IMR-90 (cell line): ENCODE results near the gene PNKD. TPM values are rescaled to one million over a fixed set of nuclear protein-coding genes. Genes with fewer than 3 reads are reported as not detected.

Experiments
- ATAC-seq: fragments of 200-7000 bp; cut with Tn5 transposase; 2 replicates; pipeline ENCODE4 v1.9.1; 2020; ENCODE audit warnings: low read depth, mild to moderate bottlenecking, moderate library complexity
- BruUV-seq: library from RNA; stranded (reverse); fragments of 400-500 nt; replicated peaks from 2 replicates; lab custom pipeline; 2021; lab: Mats Ljungman, UMichigan
- CTCF ChIA-PET: fragments of 300-600 bp; formaldehyde crosslinking; extraction: SDS; loops from one replicate; lab custom pipeline; 2021; ENCODE audit warnings: antibody characterized with exemption; lab: Yijun Ruan, JAX
- POLR2A ChIA-PET: fragments of 300-600 bp; sonication (Branson Sonifier 250); formaldehyde crosslinking; loops from one replicate; lab custom pipeline; 2022; ENCODE audit warnings: antibody characterized with exemption; ENCODE audit not compliant: unreplicated experiment; lab: Charles Lee
- DNase-seq: peaks from one replicate; pipeline ENCODE4 v3.0.0; 2013
- H2AFZ ChIP-seq: replicated peaks from 2 replicates; pipeline ENCODE3; 2013; ENCODE audit warnings: low read length, mild to moderate bottlenecking; ENCODE audit not compliant: poor library complexity
- H2AK5ac ChIP-seq: 2 replicates; pipeline ENCODE4 v1.6.1; 2013; ENCODE audit warnings: low read depth, low read length, inconsistent platforms
- H2AK9ac ChIP-seq: replicated peaks from 2 replicates; pipeline ENCODE3; 2013; ENCODE audit warnings: mild to moderate bottlenecking, low read depth, low read length, moderate library complexity; ENCODE audit not compliant: poor library complexity
- H2BK120ac ChIP-seq: 2 replicates; pipeline ENCODE4 v1.6.1; 2013; ENCODE audit warnings: low read depth, low read length, inconsistent platforms
- H2BK15ac ChIP-seq: 3 replicates; pipeline ENCODE4 v1.6.1; 2013; ENCODE audit warnings: low read depth, low read length, inconsistent platforms
- H2BK20ac ChIP-seq: 2 replicates; pipeline ENCODE4 v1.6.1; 2013; ENCODE audit warnings: low read depth, mild to moderate bottlenecking, inconsistent platforms, low read length, moderate library complexity
- H2BK5ac ChIP-seq: 2 replicates; pipeline ENCODE4 v1.6.1; 2013; ENCODE audit warnings: mild to moderate bottlenecking, low read depth, low read length, inconsistent platforms; ENCODE audit not compliant: poor library complexity, severe bottlenecking
- H3K14ac ChIP-seq: replicated peaks from 2 replicates; pipeline ENCODE4 v1.6.1; 2013; ENCODE audit warnings: low read depth, low read length, inconsistent platforms
- H3K18ac ChIP-seq: 2 replicates; pipeline ENCODE4 v1.6.1; 2013; ENCODE audit warnings: low read depth, low read length, control low read depth
- H3K23ac ChIP-seq: 2 replicates; pipeline ENCODE4 v1.6.1; 2013; ENCODE audit warnings: low read depth, low read length, inconsistent platforms
- H3K27ac ChIP-seq: 2 replicates; pipeline ENCODE4 v1.5.1; 2013; ENCODE audit warnings: mild to moderate bottlenecking, control low read depth, low read length; ENCODE audit not compliant: insufficient read depth
- H3K27me3 ChIP-seq: 2 replicates; pipeline ENCODE4 v1.6.1; 2013; ENCODE audit warnings: low read length; ENCODE audit not compliant: control insufficient read depth, insufficient read depth
- H3K36me3 ChIP-seq: 2 replicates; pipeline ENCODE4 v1.6.1; 2013; ENCODE audit warnings: low read length, mixed read lengths; ENCODE audit not compliant: control insufficient read depth, insufficient read depth
- H3K4ac ChIP-seq: 2 replicates; pipeline ENCODE4 v1.6.1; 2013; ENCODE audit warnings: low read depth, low read length, inconsistent platforms
- H3K4me1 ChIP-seq: 2 replicates; pipeline ENCODE4 v1.6.1; 2013; ENCODE audit warnings: low read length, mixed read lengths; ENCODE audit not compliant: control insufficient read depth, insufficient read depth
- H3K4me2 ChIP-seq: 2 replicates; pipeline ENCODE4 v1.6.1; 2013; ENCODE audit warnings: low read depth, mild to moderate bottlenecking, control low read depth, low read length, moderate library complexity
- H3K4me3 ChIP-seq: 2 replicates; pipeline ENCODE4 v1.5.1; 2013; ENCODE audit warnings: low read depth, mild to moderate bottlenecking, control low read depth, low read length, moderate library complexity; ENCODE audit not compliant: insufficient read depth
- H3K56ac ChIP-seq: 2 replicates; pipeline ENCODE4 v1.6.1; 2013; ENCODE audit warnings: low read length, inconsistent platforms; ENCODE audit not compliant: insufficient read depth; ENCODE audit errors: extremely low read depth
- H3K79me1 ChIP-seq, 2 experiments: 2 replicates each; pipeline ENCODE4 v1.6.1; 2013; ENCODE audit warnings: low read length in 2 of 2, inconsistent platforms in 1 of 2, low read depth in 1 of 2
- H3K9ac ChIP-seq: 2 replicates; pipeline ENCODE4 v1.6.1; 2013; ENCODE audit warnings: low read depth, low read length, control low read depth
- H3K9me1 ChIP-seq: 2 replicates; pipeline ENCODE4 v1.6.1; 2013; ENCODE audit warnings: low read length, inconsistent platforms; ENCODE audit not compliant: insufficient read depth
- H3K9me3 ChIP-seq: 2 replicates; pipeline ENCODE4 v1.6.1; 2013; ENCODE audit warnings: low read length; ENCODE audit not compliant: control insufficient read depth, insufficient read depth
- H4K20me1 ChIP-seq: 2 replicates; pipeline ENCODE4 v1.6.1; 2013; ENCODE audit warnings: low read length, inconsistent platforms; ENCODE audit not compliant: insufficient read depth
- H4K5ac ChIP-seq: 2 replicates; pipeline ENCODE4 v1.6.1; 2013; ENCODE audit warnings: mild to moderate bottlenecking, low read depth, low read length, control low read depth
- H4K8ac ChIP-seq, 2 experiments: 2 replicates each; pipeline ENCODE4 v1.6.1; 2013; ENCODE audit warnings: low read depth in 2 of 2, low read length in 2 of 2, control low read depth in 1 of 2, inconsistent platforms in 1 of 2
- H4K91ac ChIP-seq: 2 replicates; pipeline ENCODE4 v1.6.1; 2013; ENCODE audit warnings: low read depth, low read length, inconsistent platforms; ENCODE audit not compliant: insufficient read depth
- MAFK ChIP-seq: IDR thresholded peaks from 2 replicates; pipeline ENCODE4 v1.6.1; 2012; ENCODE audit warnings: low read depth, low read length, improper control_type of control experiment
- MXI1 ChIP-seq: IDR thresholded peaks from 2 replicates; pipeline ENCODE4 v1.6.1; 2012; ENCODE audit warnings: low read depth, mild to moderate bottlenecking, low read length, moderate library complexity, borderline replicate concordance
- POLR2A ChIP-seq: IDR thresholded peaks from 2 replicates; pipeline ENCODE4 v1.6.1; 2012; ENCODE audit warnings: mild to moderate bottlenecking, low read depth, low read length
- RCOR1 ChIP-seq: IDR thresholded peaks from 2 replicates; pipeline ENCODE4 v1.6.1; 2012; ENCODE audit warnings: mild to moderate bottlenecking, low read length, improper control_type of control experiment; ENCODE audit not compliant: insufficient replicate concordance
- WGBS, 2 experiments: methylation state at CpG; one replicate each; pipeline versions ENCODE4 v1.1.5 to v1.1.7; 2013; ENCODE audit warnings: missing lambda C conversion rate in 2 of 2; ENCODE audit not compliant: insufficient read length in 1 of 2; ENCODE audit errors: extremely low coverage in 2 of 2; 5-methylcytosine and 5-hydroxymethylcytosine counted together
- dilution Hi-C: fragments of 300-500 bp; cut with HindIII; formaldehyde crosslinking; loops from one replicate; pipeline ENCODE4 v1.14.3; 2018; ENCODE audit warnings: low sequenced_read_pairs; ENCODE audit not compliant: unreplicated experiment
- in situ Hi-C: fragments of 300-500 bp; cut with MboI; formaldehyde crosslinking; loops from 3 replicates; pipeline ENCODE4 v1.14.3; 2019; ENCODE audit warnings: low sequenced_read_pairs, inconsistent platforms, mixed read lengths
- intact Hi-C: fragments of 100-400 bp; cut with micrococcal nuclease; formaldehyde crosslinking; loops from 2 replicates; pipeline ENCODE4 v1.10.0; 2022
- polyA plus RNA-seq, 3 experiments: library from polyadenylated mRNA; depleted of rRNA; stranded (reverse); fragments of >200 nt; gene quantifications; 2 replicates each; pipeline ENCODE4 v1.2.3, GENCODE V29; 2012; ENCODE audit warnings: low replicate concordance in 1 of 3
- total RNA-seq: library from RNA; depleted of rRNA; stranded (reverse); fragments of >200 nt; gene quantifications from 2 replicates; pipeline ENCODE4 v1.2.3, GENCODE V29; 2012

Gene PNKD
- total and polyA plus RNA-seq, 2 of the 4 experiments (the other 2 are of a cell fraction): 19.2 to 68.5 TPM

DNA sequence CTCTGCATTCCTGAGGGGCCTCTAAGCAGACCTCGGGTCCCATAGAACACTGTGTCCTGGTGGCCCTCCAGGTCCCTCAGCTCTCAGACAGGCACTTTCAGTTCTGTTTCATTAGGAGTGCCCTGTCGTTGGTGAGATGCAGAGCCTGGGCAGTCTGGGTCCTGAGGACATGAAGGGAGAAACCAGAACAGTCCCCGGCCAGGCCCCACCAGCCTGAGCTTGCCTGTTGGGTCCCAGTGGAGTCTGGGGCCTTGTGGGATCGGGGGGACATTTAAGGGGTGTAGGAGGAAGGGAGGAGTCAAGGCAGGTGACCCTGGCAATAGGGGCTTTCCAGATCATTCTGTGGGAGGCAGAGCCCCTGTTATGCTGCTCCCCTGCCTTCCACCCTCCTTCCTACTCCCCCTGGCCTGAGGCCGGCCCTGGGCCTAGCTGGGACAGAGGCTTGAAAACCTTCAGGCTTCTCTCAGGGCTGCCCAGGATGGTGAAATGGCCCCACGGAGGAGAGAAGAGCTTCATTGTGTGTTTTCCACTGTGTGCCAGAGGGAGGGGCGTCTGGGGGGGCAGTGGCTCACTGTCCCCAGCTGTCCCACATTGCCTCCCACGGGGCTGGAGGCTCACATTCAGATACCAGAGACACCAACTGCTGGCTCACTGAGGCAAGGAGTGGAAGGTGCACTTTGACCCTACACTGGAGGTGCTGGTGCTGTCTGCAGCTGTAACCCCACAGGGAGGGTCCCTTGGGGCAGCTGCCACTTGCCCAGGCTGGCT lies 59.7 kb downstream of the PNKD start:
- no peak for DNase-seq
- dilution Hi-C loops: no loop called here
- H3K79me1 ChIP-seq: no peaks in the 10 kb centered on the region
- CTCF ChIA-PET: no interaction called here
- H2BK5ac ChIP-seq: no peak overlapping the region
- no peak overlapping the region for H3K56ac ChIP-seq
- TF ChIP-seq MAFK (no peak), POLR2A (no peak), RCOR1 (no peak), MXI1 (no peak)
- in situ Hi-C loops: no loop called here
- no peak overlapping the region for H3K4ac ChIP-seq
- no peaks in the 10 kb centered on the region for H3K9me3 ChIP-seq
- H4K91ac ChIP-seq: no peak overlapping the region
- H4K20me1 ChIP-seq: no peaks in the 10 kb centered on the region
- peak overlapping the region; percentile 35 for H2AK9ac ChIP-seq
- no peak overlapping the region for H3K18ac ChIP-seq
- H3K9ac ChIP-seq: no peak overlapping the region
- H4K8ac ChIP-seq: no peak overlapping the region
- H3K27me3 ChIP-seq: no peaks in the 10 kb centered on the region
- H3K9me1 ChIP-seq: peaks cover 10% of the 10 kb centered on the region
- no peak overlapping the region for H2BK20ac ChIP-seq
- H3K36me3 ChIP-seq: no peaks in the 10 kb centered on the region; the same call in 1 of the 2 replicates
- H3K23ac ChIP-seq: no peak overlapping the region
- H3K27ac ChIP-seq: no peak overlapping the region
- intact Hi-C loops: no loop called here
- H3K4me2 ChIP-seq: no peak overlapping the region
- POLR2A ChIA-PET: no interaction called here
- no TSS peak for BruUV-seq
- H2AFZ ChIP-seq: no peak overlapping the region
- no peak overlapping the region for H4K5ac ChIP-seq
- peaks cover 7% of the 10 kb centered on the region for H3K4me1 ChIP-seq
- H2BK15ac ChIP-seq: no peak overlapping the region
- no peak overlapping the region for H3K4me3 ChIP-seq
- no peak overlapping the region for H3K14ac ChIP-seq
- no CpG with 5 or more reads among the region's 8 CpGs for WGBS, 2 experiments
- ATAC-seq: no peak
- H2AK5ac ChIP-seq: no peak overlapping the region
- H2BK120ac ChIP-seq: no peak overlapping the region
